ENCODE results near the gene OR2H2.

GRCh38 chr6:29624520-29624961, 39.6 kb downstream of the OR2H2 start:
- TF ChIP-seq EP300 (IDR thresholded peaks at IDR 0.05) (no peak), CTCF (IDR thresholded peaks at IDR 0.05) (no peak), POLR2A (IDR thresholded peaks at IDR 0.05) (no peak), POLR2AphosphoS5 (IDR thresholded peaks at IDR 0.05) (no peak)
